ENCODE measurements around the gene IGSF21.

DNA sequence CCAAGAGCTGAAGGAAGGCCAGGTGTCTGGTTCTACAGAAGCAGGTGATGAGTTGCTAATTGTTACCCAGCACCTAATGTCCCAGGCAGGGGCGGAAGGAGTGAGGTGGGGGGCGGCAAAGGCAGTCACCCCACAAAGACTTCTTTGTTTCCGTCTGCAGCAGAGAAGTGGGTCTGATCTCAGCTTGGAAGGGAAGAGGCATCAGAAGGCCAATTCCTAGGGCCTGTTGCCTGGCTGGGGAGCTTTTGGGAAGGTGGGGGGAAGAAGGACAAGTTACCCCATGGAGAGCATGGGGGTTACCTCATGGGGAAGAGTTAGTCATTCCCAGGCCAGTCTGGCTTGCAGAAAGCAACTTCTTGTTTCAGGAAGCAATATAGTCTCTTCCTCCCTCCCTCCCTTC lies 10.9 kb downstream of the IGSF21 start:
- TF ChIP-seq POLR2A (IDR thresholded peaks at IDR 0.05): no peak
- TF ChIP-seq, protein P1, sequence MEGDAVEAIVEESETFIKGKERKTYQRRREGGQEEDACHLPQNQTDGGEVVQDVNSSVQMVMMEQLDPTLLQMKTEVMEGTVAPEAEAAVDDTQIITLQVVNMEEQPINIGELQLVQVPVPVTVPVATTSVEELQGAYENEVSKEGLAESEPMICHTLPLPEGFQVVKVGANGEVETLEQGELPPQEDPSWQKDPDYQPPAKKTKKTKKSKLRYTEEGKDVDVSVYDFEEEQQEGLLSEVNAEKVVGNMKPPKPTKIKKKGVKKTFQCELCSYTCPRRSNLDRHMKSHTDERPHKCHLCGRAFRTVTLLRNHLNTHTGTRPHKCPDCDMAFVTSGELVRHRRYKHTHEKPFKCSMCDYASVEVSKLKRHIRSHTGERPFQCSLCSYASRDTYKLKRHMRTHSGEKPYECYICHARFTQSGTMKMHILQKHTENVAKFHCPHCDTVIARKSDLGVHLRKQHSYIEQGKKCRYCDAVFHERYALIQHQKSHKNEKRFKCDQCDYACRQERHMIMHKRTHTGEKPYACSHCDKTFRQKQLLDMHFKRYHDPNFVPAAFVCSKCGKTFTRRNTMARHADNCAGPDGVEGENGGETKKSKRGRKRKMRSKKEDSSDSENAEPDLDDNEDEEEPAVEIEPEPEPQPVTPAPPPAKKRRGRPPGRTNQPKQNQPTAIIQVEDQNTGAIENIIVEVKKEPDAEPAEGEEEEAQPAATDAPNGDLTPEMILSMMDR (IDR thresholded peaks at IDR 0.05): no peak

Measured in prostate gland (tissue), 2 donors.